WTC11 (cell line): Measurements from ENCODE around the gene ASTN2. TPM values are rescaled to one million over a fixed set of nuclear protein-coding genes. Genes with fewer than 3 reads are reported as not detected.

ENCODE experiments used
- ATAC-seq: fragments of 200-7000 bp; cut with Tn5 transposase; 2 replicates; pipeline ENCODE4 v1.10.0; 2021; ENCODE audit warnings: mild to moderate bottlenecking, moderate library complexity
- CTCF ChIA-PET: fragments of 300-600 bp; sonication (Branson Sonifier 250); formaldehyde crosslinking; loops from one replicate; lab custom pipeline; 2021; ENCODE audit warnings: antibody characterized with exemption; lab: Charles Lee
- POLR2A ChIA-PET: fragments of 350-600 bp; sonication (Branson Sonifier 250); formaldehyde crosslinking; loops from one replicate; lab custom pipeline; 2021; ENCODE audit warnings: antibody characterized with exemption; lab: Charles Lee
- DNase-seq: peaks from one replicate; pipeline ENCODE4 v3.0.0; 2021; ENCODE audit warnings: low spot score
- H3K27ac Mint-ChIP-seq: 2 replicates; pipeline ENCODE4 v1.8.0; 2021; ENCODE audit warnings: mixed read lengths
- H3K27me3 Mint-ChIP-seq: 2 replicates; pipeline ENCODE4 v1.8.0; 2021; ENCODE audit warnings: low read depth, mild to moderate bottlenecking, moderate library complexity, mixed read lengths
- H3K36me3 Mint-ChIP-seq: 2 replicates; pipeline ENCODE4 v1.8.0; 2021; ENCODE audit warnings: mixed read lengths
- H3K4me1 Mint-ChIP-seq: 2 replicates; pipeline ENCODE4 v1.8.0; 2022; ENCODE audit warnings: mixed read lengths
- H3K4me3 Mint-ChIP-seq: 2 replicates; pipeline ENCODE4 v1.8.0; 2021; ENCODE audit warnings: mild to moderate bottlenecking, moderate library complexity, mixed read lengths
- H3K9me3 Mint-ChIP-seq: 2 replicates; pipeline ENCODE4 v1.8.0; 2021; ENCODE audit warnings: mixed read lengths
- CBFB ChIP-seq: sonication (generic); formaldehyde crosslinking; IDR thresholded peaks from 2 replicates; pipeline ENCODE4 v1.8.1; 2022; ENCODE audit warnings: mild to moderate bottlenecking, low read depth, missing genetic modification reagents
- CREB1 ChIP-seq: sonication (generic); formaldehyde crosslinking; IDR thresholded peaks from 2 replicates; pipeline ENCODE4 v1.8.0; 2023; ENCODE audit warnings: mild to moderate bottlenecking, missing genetic modification reagents
- E2F4 ChIP-seq: sonication (generic); formaldehyde crosslinking; IDR thresholded peaks from 2 replicates; pipeline ENCODE4 v1.8.1; 2022; ENCODE audit warnings: low read depth, mild to moderate bottlenecking, moderate library complexity, missing genetic modification reagents, borderline replicate concordance
- E2F5 ChIP-seq: sonication (generic); formaldehyde crosslinking; IDR thresholded peaks from 2 replicates; pipeline ENCODE4 v1.8.1; 2022; ENCODE audit warnings: mild to moderate bottlenecking, moderate library complexity, missing genetic modification reagents
- ELF4 ChIP-seq: sonication (generic); formaldehyde crosslinking; IDR thresholded peaks from 2 replicates; pipeline ENCODE4 v1.8.1; 2022; ENCODE audit warnings: low read depth, mild to moderate bottlenecking, moderate library complexity, missing genetic modification reagents
- EMX1 ChIP-seq: fragments of 250-450 bp; sonication (Bioruptor Pico); IDR thresholded peaks from 2 replicates; pipeline ENCODE4 v1.8.0; 2021; ENCODE audit warnings: mild to moderate bottlenecking
- ERG ChIP-seq: fragments of 250-450 bp; sonication (Bioruptor Pico); IDR thresholded peaks from 2 replicates; pipeline ENCODE4 v1.8.0; 2021; ENCODE audit warnings: mild to moderate bottlenecking
- FOXP4 ChIP-seq: sonication (generic); formaldehyde crosslinking; IDR thresholded peaks from 2 replicates; pipeline ENCODE4 v1.8.0; 2022; ENCODE audit warnings: mild to moderate bottlenecking, missing genetic modification reagents
- IRF1 ChIP-seq: sonication (generic); formaldehyde crosslinking; IDR thresholded peaks from 2 replicates; pipeline ENCODE4 v1.8.0; 2023; ENCODE audit warnings: missing genetic modification reagents
- NFE2L1 ChIP-seq: sonication (generic); formaldehyde crosslinking; IDR thresholded peaks from 2 replicates; pipeline ENCODE4 v1.8.1; 2023; ENCODE audit warnings: missing genetic modification reagents
- NR1H2 ChIP-seq: sonication (generic); formaldehyde crosslinking; IDR thresholded peaks from 2 replicates; pipeline ENCODE4 v1.9.0; 2021; ENCODE audit warnings: mild to moderate bottlenecking, moderate library complexity, missing genetic modification reagents
- PRRX2 ChIP-seq: fragments of 250-450 bp; sonication (Bioruptor Pico); IDR thresholded peaks from 2 replicates; pipeline ENCODE4 v1.8.0; 2021; ENCODE audit warnings: mild to moderate bottlenecking
- ZMAT4 ChIP-seq: fragments of 250-450 bp; sonication (Bioruptor Pico); IDR thresholded peaks from 2 replicates; pipeline ENCODE4 v1.9.0; 2021; ENCODE audit warnings: mild to moderate bottlenecking
- ZNF232 ChIP-seq: sonication (generic); formaldehyde crosslinking; IDR thresholded peaks from 2 replicates; pipeline ENCODE4 v1.8.0; 2022; ENCODE audit warnings: mild to moderate bottlenecking, missing genetic modification reagents
- total RNA-seq: library from RNA; stranded (reverse); gene quantifications from 3 replicates; pipeline ENCODE4 v1.2.3, GENCODE V29; 2021

Gene ASTN2
- total RNA-seq, 1 experiment from 2014 or later: 16.2 TPM

GRCh38 chr9:117093891-117094844 lies 320.7 kb downstream of the ASTN2 start:
- POLR2A ChIA-PET: no interaction called here
- H3K9me3 Mint-ChIP-seq: no peaks in the 10 kb centered on the region
- peaks cover 37% of the 10 kb centered on the region for H3K4me1 Mint-ChIP-seq
- DNase-seq (no peak), ATAC-seq (no peak; the same call in 1 of the 2 replicates)
- CTCF ChIA-PET: interaction anchor here (0.8 kb wide), 1 partner anchor 11 kb away, joined by 3 read pairs; no protein-coding TSS in a partner anchor
- H3K27me3 Mint-ChIP-seq: no peaks in the 10 kb centered on the region; the same call in 1 of the 2 replicates
- TF ChIP-seq EMX1 (CRISPR knock-in tag): no peak
- no peak for TF ChIP-seq PRRX2 (CRISPR knock-in tag)
- TF ChIP-seq NFE2L1 (CRISPR knock-in tag): no peak
- TF ChIP-seq ZNF232: no peak
- TF ChIP-seq ELF4 (CRISPR knock-in tag): no peak
- TF ChIP-seq E2F5 (CRISPR knock-in tag): no peak
- TF ChIP-seq NR1H2: no peak
- TF ChIP-seq ERG (CRISPR knock-in tag): no peak
- TF ChIP-seq E2F4 (CRISPR knock-in tag): no peak
- TF ChIP-seq FOXP4 (CRISPR knock-in tag): no peak
- no peak for TF ChIP-seq IRF1 (CRISPR knock-in tag)
- no peak for TF ChIP-seq CBFB (CRISPR knock-in tag)
- no peak for TF ChIP-seq CREB1
- H3K36me3 Mint-ChIP-seq: no peaks in the 10 kb centered on the region
- no peak overlapping the region for H3K4me3 Mint-ChIP-seq
- H3K27ac Mint-ChIP-seq: no peak overlapping the region

GRCh38 chr9:117092582-117092981 lies 322.3 kb downstream of the ASTN2 start:
- peaks cover 37% of the 10 kb centered on the region for H3K4me1 Mint-ChIP-seq

More at GRCh38 chr9:117092582-117092981, 322.3 kb downstream of the ASTN2 start:
- TF ChIP-seq ZMAT4 (CRISPR knock-in tag) (no peak), NFE2L1 (CRISPR knock-in tag) (peak; percentile 95)
- Mint-ChIP-seq H3K4me3 (no peak overlapping the region), H3K27ac (peak overlapping the region; percentile 60; the same call in 1 of the 2 replicates), H3K36me3 (no peaks in the 10 kb centered on the region), H3K27me3 (no peaks in the 10 kb centered on the region; the same call in 1 of the 2 replicates), H3K9me3 (no peaks in the 10 kb centered on the region)
- ATAC-seq (peak; percentile 14; the same call in 1 of the 2 replicates), DNase-seq (no peak)
- ChIA-PET POLR2A (no interaction called here), CTCF (no interaction called here)
